Measurements from ENCODE around the gene MBP.
A peak's percentile ranks its signal among the peaks of the same experiment; 100 is the strongest.

Gene MBP

DNA sequence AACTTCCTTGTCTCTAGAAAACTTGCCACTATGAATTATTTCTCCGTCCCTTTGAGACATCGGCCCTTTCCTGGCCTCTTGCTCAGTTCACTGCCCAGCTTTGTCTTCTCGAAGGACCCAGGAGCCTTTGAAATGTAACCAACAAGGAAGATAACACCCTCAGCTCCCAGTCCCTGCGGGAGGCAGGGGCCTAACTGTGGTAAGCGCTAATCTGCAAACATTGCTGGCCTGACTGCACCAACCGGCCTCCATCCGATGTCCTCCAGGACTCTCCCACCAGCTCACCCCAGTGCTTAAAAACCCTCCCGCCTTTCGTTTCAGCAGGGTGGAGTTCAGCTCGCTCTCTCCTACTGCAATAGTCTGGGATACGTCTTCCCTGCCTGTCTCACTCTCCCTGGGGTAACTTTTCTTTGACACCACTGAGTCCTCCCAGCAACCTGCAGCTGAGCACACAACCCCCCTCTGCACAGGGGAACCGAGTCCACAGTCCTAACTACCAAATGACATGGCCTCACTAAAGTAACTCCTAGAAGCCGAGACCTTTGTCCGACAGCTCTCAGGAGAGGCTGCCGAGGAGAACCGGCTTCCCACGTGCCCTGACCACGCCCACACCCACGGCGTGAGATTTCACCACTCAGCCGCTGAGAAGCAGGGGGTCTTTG lies 76.1 kb downstream of the MBP start:
- TF ChIP-seq, protein P1, sequence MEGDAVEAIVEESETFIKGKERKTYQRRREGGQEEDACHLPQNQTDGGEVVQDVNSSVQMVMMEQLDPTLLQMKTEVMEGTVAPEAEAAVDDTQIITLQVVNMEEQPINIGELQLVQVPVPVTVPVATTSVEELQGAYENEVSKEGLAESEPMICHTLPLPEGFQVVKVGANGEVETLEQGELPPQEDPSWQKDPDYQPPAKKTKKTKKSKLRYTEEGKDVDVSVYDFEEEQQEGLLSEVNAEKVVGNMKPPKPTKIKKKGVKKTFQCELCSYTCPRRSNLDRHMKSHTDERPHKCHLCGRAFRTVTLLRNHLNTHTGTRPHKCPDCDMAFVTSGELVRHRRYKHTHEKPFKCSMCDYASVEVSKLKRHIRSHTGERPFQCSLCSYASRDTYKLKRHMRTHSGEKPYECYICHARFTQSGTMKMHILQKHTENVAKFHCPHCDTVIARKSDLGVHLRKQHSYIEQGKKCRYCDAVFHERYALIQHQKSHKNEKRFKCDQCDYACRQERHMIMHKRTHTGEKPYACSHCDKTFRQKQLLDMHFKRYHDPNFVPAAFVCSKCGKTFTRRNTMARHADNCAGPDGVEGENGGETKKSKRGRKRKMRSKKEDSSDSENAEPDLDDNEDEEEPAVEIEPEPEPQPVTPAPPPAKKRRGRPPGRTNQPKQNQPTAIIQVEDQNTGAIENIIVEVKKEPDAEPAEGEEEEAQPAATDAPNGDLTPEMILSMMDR (IDR thresholded peaks at IDR 0.05; ENCODE audit: control insufficient read depth, extremely low read depth, insufficient read depth) = no peak
- no peak overlapping the region for H3K4me3 ChIP-seq (ENCODE audit: low read depth, low read length)
- DNase-seq (ENCODE audit: low read depth) = peak; percentile 3

DNA sequence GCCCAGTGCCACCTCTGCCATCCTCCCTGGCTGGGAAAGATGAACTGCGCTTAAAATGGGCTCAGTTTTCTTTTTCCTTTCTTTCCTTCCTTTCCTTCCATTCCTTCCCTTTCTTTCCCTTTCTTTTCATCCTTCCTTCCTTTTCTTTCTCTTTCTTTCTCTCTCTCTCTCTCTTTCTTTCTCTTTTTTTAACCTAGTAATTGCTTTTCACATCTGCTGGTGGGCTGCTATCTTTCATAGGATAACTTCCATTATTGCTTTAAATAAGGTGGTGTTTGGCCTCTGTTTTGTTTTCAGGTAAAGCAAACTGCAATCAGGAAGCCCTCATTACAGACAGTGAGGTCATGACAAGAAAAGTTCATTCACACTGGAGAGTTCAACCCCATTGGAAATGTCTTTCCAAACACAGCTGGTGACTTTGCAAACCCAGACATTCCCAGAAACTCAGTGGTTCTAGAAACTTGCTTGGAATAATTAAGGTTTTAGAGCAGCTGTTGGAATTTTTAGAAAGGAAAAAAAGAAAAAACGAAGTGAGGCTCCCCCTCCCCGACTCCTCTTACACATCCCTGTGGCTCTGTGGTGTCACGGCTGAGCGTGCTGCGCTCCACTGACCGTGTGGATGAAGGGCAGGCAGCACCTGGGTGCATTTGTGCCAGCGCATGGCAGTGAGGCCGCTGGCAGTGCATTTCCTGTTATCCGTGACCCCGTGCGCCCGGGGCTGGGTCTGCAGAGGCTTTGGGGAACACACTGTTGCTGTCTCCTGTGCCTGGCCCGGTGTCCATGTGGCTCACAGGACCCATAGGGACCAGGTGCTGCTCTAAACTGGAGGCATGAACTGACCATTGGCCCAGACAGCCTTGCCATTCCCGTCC lies 76.9 kb downstream of the MBP start:
- H3K4me3 ChIP-seq (ENCODE audit: low read depth, low read length) = no peak overlapping the region
- TF ChIP-seq, protein P1 (IDR thresholded peaks at IDR 0.05; ENCODE audit: control insufficient read depth, extremely low read depth, insufficient read depth) = no peak
- DNase-seq (ENCODE audit: low read depth) = no peak

DNA sequence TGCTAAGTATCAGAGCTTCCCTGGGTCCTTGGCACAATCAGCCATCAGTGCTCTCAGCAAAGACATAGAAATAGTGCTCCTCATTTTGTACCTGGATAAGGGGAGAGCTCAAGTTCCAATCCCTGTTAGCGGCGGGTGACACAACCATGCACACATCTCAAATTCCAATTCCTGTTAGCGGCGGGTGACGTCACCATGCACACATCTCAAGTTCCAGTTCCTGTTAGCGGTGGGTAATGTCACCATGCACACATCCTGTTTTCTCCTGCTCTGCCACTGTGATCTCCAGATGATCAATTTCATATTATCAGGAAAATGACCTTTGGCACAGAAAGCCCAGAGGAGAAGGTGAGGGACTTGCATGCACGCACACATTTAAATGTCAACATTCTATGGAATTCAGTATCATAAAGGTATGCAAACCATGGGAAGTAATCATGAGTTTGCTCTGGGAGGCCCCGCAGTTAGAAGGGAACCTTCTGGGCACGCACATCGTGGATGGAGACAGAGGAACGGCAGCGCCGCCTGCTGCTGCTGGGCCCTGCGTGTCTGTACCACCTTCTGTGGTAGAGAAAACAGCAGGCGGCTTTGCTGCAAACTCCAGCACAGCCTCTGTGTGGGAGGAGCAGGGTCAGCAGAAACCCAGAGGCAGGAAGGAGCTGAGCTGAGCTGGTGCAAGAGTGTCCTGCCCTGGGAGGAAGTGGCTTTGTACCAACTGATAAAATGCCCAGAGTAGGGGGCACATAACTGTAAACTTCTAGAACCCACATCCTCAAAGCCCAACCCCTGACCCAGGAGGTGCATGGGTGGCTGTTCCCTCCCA lies 77.8 kb downstream of the MBP start:
- TF ChIP-seq, protein P1 (IDR thresholded peaks at IDR 0.05; ENCODE audit: control insufficient read depth, extremely low read depth, insufficient read depth) = peak; percentile 38
- DNase-seq (ENCODE audit: low read depth) = no peak
- no peak overlapping the region for H3K4me3 ChIP-seq (ENCODE audit: low read depth, low read length)

DNA sequence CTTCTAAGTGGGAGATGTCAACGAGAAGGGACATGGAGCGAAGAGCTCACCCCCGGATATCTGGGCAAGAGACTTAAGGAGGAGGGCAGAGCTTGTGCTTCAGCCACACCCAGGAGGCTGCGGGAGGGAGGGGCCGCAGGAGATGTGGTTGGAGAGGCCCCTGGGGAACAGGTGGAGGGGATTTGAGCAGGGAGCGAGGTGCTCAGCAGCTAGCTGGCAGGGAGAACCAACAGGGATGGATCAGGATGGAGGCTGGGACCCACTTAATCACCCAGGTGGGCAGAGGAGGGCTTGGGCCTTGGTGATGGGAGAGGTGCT lies 78.3 kb downstream of the MBP start:
- DNase-seq (ENCODE audit: low read depth) = no peak
- H3K4me3 ChIP-seq (ENCODE audit: low read depth, low read length) = no peak overlapping the region

DNA sequence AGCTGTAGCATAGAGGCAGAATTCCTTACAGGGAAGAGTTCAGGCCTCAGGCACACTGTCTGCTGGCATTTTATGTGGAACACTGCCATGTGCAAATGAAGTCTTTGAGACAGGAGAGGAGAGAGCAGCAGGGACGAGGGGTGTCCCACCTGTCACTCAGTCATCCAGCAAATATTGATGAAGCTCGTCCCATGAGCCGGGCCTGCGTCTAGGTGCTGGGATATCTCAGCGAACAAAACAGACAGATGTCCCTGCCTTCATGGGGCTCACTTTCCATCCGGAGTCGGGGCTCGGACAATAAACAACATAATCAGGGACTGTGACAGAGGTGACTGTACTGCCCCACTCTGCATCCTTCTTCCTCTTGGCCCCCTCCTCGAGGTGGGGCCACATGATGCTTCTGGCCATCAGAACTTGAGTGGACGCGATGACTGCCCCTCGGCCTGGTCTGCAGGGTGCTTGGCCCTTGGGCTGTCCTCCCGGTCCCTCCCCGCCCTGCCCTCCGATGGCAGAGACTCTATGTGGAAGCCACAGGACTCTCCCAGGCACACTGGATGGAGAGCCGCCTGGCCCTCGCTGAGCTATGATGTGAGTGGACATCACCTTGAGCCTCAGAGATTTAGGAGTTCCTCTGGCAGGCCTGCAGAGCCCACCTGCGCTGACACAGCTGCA lies 78.8 kb downstream of the MBP start:
- no peak for DNase-seq (ENCODE audit: low read depth)
- TF ChIP-seq, protein P1 (IDR thresholded peaks at IDR 0.05; ENCODE audit: control insufficient read depth, extremely low read depth, insufficient read depth) = no peak
- no peak overlapping the region for H3K4me3 ChIP-seq (ENCODE audit: low read depth, low read length)

More for the DNA sequence above, 78.3 kb downstream of the MBP start:
- TF ChIP-seq, protein P1 (IDR thresholded peaks at IDR 0.05; ENCODE audit: control insufficient read depth, extremely low read depth, insufficient read depth) = no peak

DNA sequence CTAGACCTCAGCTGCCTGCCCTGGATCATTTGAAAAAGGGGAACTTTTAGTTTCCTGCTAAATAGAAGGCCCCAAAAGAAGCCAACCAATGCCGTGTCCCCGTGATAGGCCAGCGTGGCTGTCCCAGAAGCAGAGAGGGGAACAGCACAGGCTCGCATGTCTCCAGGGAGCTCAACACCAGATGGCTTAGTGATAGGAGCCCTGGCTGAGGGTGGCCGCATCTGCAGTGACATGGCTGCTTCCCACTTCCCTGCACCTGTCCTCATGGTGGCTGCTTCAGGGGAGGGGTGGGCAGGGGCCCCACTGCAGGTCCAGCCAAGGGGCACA lies 79.6 kb downstream of the MBP start:
- no peak overlapping the region for H3K4me3 ChIP-seq (ENCODE audit: low read depth, low read length)
- TF ChIP-seq, protein P1 (IDR thresholded peaks at IDR 0.05; ENCODE audit: control insufficient read depth, extremely low read depth, insufficient read depth) = no peak
- no peak for DNase-seq (ENCODE audit: low read depth)
